Globus pallidus (tissue), 1 donor: ENCODE results near the gene BRIP1.
"Not testable (repeated sequence)": the region's sequence is repeated elsewhere in the genome, so short reads cannot be mapped to it uniquely, and the experiment has no call there.

Experiments used
- DNase-seq: peaks from one replicate; pipeline ENCODE4 v3.0.0-alpha.2; 2015; ENCODE audit warnings: low spot score

Gene BRIP1

DNA sequence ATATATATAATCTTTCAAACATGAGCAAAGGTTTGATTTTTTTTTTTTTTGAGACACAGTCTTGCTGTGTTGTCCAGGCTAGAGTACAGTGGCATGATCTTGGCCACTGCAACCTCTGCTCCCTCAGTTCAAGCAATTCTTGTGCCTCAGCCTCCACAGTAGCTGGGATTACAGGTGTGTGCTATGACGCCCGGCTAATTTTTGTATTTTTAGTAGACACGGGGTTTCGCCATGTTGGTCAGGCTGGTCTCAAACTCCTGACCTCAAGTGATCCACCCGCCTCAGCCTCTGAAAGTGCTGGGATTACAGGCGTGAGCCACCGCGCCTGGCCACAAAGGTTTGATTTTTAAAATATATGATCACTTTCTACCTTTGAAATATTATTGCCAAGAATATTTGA is 135.5 kb downstream of the BRIP1 start:
- DNase-seq, result not testable (repeated sequence)

- no peak for DNase-seq
Observed at GRCh38 chr17:61726977-61727376, 136.4 kb downstream of the BRIP1 start.

DNA sequence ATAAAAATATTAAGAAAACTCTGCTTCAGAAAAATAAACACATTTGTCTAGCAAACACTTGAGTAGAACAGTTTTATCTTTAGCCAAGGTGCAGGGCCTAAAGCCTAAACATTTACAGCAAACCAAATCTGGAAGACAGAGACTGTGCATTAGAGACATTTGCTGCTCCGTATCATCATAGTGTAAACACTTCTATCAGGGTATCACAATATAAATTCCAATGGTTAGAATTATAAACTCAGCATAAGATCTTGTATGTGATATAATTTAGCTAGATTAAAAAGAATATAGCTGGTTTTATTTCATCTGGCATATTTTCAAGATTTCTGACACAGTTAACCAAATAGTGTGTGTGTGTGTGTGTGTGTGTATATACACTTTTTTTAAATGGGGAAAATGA is 138.6 kb downstream of the BRIP1 start:
- DNase-seq, result no peak

DNA sequence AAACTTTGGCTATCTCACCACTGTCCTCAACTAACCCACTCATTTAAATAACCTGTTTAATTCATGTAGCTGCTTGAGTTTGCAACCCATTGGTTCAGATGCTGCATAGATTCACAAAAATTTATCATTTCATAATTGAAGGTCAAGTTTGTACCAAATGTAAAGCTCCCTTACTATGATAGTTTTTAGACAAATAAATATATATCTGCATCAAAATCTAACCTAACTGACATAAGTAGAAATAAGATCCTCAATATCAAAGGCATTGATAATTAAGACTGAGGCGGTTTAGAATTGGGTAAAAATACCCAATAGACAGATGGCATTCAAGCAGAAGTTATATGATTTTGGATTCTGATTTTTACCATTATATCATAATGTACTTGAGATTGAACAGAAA is 139.4 kb downstream of the BRIP1 start:
- DNase-seq, result no peak

GRCh38 chr17:61723183-61723582 is 140.1 kb downstream of the BRIP1 start:
- no peak for DNase-seq

- no peak for DNase-seq
Observed at GRCh38 chr17:61722398-61722797, 140.9 kb downstream of the BRIP1 start.

GRCh38 chr17:61720016-61720795 is 143.1 kb downstream of the BRIP1 start:
- DNase-seq, result no peak

DNA sequence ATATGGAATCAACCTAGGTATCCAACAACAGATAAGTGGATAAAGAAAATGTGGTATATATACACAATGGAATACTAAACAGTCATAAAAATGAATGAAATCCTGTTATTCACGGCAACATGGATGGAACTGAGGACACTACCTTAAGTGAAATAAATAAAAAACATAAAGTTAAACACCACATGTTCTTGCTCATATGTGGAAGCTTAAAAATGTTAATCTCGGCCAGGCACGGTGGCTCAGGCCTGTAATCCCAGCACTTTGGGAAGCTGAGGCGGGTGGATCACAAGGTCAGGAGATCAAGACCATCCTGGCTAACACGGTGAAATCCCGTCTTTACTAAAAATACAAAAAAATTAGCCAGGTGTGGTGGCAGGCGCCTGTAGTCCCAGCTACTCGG is 144.1 kb downstream of the BRIP1 start:
- not testable (repeated sequence) for DNase-seq

- DNase-seq, result no peak
Observed at GRCh38 chr17:61718022-61718421, 145.3 kb downstream of the BRIP1 start.

DNA sequence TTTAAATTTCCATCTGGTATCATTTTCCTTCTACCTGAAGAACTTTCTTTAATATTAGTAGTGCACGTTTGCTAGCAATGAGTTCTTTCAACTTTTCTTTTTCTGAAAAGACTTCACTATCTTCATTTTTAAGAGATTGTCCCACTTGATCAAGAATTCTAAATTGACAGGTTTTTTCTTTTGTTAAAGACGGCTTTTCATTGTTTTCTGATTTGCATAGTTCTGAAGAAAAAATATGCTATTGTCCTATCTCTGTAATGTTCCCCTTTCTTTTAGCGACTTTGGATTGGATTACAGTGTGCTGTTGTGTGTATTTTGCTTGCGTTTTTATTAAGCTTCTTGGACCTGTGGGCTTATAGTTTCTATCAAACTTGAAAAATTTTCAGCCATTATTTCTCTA is 146.0 kb downstream of the BRIP1 start:
- no peak for DNase-seq

- no peak for DNase-seq
Observed at GRCh38 chr17:61716225-61716829, 147.0 kb downstream of the BRIP1 start.

GRCh38 chr17:61715348-61715747 is 148.0 kb downstream of the BRIP1 start:
- DNase-seq, result no peak

- DNase-seq, result no peak
Observed at GRCh38 chr17:61714300-61714699, 149.0 kb downstream of the BRIP1 start.

DNA sequence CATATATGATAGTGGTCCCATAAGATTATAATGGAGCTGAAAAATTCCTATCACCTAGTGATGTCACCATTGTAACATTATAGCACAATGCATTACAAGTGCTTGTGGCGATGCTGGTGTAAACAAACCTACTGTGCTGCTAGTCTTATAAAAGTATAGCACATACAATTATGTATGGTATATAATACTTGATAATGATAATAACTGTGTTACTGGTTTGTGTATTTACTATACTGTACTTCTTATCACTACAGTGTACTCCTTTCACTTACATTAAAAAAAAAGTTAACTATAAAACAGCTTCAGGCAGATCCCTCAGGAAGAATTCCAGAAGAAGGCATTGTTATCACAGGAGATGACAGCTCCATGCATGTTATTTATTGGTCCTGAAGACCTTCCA is 150.3 kb downstream of the BRIP1 start:
- DNase-seq, result no peak

- DNase-seq, result no peak
Observed at GRCh38 chr17:61710546-61710945, 152.8 kb downstream of the BRIP1 start.

GRCh38 chr17:61709567-61709966 is 153.8 kb downstream of the BRIP1 start:
- DNase-seq, result no peak

GRCh38 chr17:61704935-61705449 is 158.3 kb downstream of the BRIP1 start:
- DNase-seq, result no peak

GRCh38 chr17:61702450-61702849 is 160.9 kb downstream of the BRIP1 start:
- DNase-seq, result no peak

DNA sequence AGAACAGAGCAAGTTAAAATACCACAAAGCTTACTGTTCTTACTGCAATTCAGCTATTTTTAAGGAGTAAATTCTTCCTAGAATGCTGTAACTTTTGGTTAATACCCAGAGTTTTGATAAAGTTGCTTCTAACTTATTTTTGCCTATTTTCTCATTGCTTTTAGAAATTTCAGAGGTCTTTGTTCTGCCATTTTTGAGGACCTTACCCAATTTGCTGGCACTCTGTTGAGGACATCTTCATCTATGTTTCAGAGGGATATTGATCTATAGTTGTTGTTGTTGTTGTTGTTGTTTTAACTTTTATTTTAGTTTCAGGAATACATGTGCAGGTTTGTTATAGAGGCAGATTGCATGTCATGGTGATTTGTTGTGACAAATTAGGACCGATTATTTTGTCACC is 161.3 kb downstream of the BRIP1 start:
- no peak for DNase-seq

GRCh38 chr17:61701334-61701733 is 162.0 kb downstream of the BRIP1 start:
- DNase-seq, result no peak

DNA sequence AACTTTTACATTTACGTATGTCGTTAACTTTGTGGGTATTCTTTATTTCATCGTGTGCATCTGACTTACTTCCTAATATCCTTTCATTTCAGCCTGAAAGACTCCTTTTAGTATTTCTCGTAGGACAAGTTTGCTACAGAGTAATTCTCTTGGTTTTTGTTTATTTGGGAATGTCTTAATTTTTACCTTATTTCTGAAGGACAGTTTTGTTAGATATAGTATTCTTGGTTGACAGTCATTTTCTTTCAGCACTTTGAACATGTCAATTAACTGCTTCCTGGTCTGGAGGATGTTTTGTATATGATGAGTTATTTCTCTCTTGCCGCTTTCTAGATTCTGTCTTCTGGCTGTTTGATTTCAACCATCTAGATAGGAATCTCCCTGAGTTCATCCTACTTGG is 163.1 kb downstream of the BRIP1 start:
- no peak for DNase-seq

- no peak for DNase-seq
Observed at GRCh38 chr17:61699694-61700093, 163.6 kb downstream of the BRIP1 start.

DNA sequence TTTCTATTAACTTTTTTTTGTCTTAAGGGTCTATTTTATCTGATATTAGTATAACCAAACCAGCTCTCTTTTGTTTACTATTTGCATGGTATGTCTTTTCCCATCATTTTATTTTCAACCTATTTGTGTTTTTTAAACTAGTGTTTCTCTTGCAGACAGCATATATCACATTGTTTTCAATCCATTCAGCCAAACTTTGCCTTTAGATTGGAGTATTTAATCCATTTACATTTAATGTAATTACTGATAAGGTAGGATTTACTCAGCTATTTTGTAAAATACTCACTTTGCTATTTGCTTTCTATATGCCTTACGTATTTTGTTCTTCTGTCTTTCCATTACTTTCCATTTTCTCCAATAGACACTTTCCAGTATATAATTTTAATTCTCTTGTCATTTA is 164.3 kb downstream of the BRIP1 start:
- no peak for DNase-seq

- no peak for DNase-seq
Observed at GRCh38 chr17:61698244-61698643, 165.1 kb downstream of the BRIP1 start.
